Lower lobe of right lung (tissue), 2 donors: ENCODE results near the gene WDR48. TPM values are rescaled to one million over a fixed set of nuclear protein-coding genes. Genes with fewer than 3 reads are reported as not detected.

ENCODE experiments used
- ATAC-seq, 2 donors: fragments of 200-7000 bp; cut with Tn5 transposase; one replicate each; pipeline ENCODE4 v1.9.1; 2020 to 2022; ENCODE audit warnings: mild to moderate bottlenecking in 2 of 2, moderate library complexity in 2 of 2
- DNase-seq: peaks from one replicate; pipeline ENCODE4 v3.0.0-alpha.2; 2020
- H3K27ac ChIP-seq: fragments of 200-600 bp; one replicate; pipeline ENCODE4 v1.8.0; 2022
- H3K27me3 ChIP-seq: fragments of 200-600 bp; one replicate; pipeline ENCODE4 v1.8.0; 2022; ENCODE audit warnings: low read depth
- H3K36me3 ChIP-seq: fragments of 200-600 bp; one replicate; pipeline ENCODE4 v1.8.0; 2022; ENCODE audit warnings: mild to moderate bottlenecking
- H3K4me1 ChIP-seq: fragments of 200-600 bp; one replicate; pipeline ENCODE4 v1.8.0; 2022
- H3K4me3 ChIP-seq: fragments of 200-600 bp; one replicate; pipeline ENCODE4 v1.8.0; 2022; ENCODE audit warnings: mild to moderate bottlenecking
- H3K9me3 ChIP-seq: fragments of 200-600 bp; one replicate; pipeline ENCODE4 v1.8.0; 2022
- intact Hi-C: fragments of 100-400 bp; cut with DNase I; formaldehyde crosslinking; loops from one replicate; pipeline ENCODE4 v1.11.0; 2022
- total RNA-seq: library from RNA; stranded (reverse); fragmentation: NEBNext Ultra II Directional; extraction: Animal tissue kit (Norgen Biotek cat#: 25700); gene quantifications from one replicate; pipeline ENCODE4 v1.2.1, GENCODE V29; 2021
- TF ChIP-seq, protein P1 (sequence below): fragments of 200-600 bp; IDR thresholded peaks from one replicate; pipeline ENCODE4 v1.8.0; 2022; ENCODE audit warnings: antibody characterized with exemption, mild to moderate bottlenecking
- donor health status: DM: no; HTN: yes; CAD: no; lungs with severe emphysema.

The WDR48 gene
- total RNA-seq, 1 donor from 2014 or later, result 44.2 TPM

DNA sequence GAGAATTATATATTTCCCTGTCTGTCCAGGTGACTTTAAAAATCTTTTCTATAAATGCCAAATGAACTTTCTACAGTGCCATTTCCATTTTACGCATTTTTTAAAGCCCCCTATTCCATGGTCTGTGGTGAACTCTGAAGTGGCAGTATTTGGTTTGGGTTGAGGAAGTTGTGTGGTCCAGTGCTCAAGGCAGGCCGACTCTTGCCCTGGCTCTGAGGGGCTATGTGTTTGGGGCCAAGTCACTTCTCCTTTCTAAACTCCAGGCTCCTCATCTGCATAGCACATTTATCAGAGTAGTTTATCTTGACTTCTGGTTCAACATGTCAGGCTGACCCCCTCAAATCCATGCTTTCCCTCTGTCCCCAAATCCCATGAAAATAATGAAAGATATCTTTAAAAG, 69.8 kb downstream of the WDR48 start:
- DNase-seq (no peak), ATAC-seq (no peak)
- TF ChIP-seq, protein P1, sequence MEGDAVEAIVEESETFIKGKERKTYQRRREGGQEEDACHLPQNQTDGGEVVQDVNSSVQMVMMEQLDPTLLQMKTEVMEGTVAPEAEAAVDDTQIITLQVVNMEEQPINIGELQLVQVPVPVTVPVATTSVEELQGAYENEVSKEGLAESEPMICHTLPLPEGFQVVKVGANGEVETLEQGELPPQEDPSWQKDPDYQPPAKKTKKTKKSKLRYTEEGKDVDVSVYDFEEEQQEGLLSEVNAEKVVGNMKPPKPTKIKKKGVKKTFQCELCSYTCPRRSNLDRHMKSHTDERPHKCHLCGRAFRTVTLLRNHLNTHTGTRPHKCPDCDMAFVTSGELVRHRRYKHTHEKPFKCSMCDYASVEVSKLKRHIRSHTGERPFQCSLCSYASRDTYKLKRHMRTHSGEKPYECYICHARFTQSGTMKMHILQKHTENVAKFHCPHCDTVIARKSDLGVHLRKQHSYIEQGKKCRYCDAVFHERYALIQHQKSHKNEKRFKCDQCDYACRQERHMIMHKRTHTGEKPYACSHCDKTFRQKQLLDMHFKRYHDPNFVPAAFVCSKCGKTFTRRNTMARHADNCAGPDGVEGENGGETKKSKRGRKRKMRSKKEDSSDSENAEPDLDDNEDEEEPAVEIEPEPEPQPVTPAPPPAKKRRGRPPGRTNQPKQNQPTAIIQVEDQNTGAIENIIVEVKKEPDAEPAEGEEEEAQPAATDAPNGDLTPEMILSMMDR, result no peak
- no peak overlapping the region for H3K4me3 ChIP-seq
- no peaks in the 10 kb centered on the region for H3K27me3 ChIP-seq
- H3K27ac ChIP-seq, result no peak overlapping the region
- H3K4me1 ChIP-seq, result peaks cover 1% of the 10 kb centered on the region
- H3K9me3 ChIP-seq, result no peaks in the 10 kb centered on the region
- H3K36me3 ChIP-seq, result peaks cover 23% of the 10 kb centered on the region
- intact Hi-C loops, result loop anchor here (10.0 kb wide), 1 partner anchor 173 kb away; no protein-coding TSS in a partner anchor

DNA sequence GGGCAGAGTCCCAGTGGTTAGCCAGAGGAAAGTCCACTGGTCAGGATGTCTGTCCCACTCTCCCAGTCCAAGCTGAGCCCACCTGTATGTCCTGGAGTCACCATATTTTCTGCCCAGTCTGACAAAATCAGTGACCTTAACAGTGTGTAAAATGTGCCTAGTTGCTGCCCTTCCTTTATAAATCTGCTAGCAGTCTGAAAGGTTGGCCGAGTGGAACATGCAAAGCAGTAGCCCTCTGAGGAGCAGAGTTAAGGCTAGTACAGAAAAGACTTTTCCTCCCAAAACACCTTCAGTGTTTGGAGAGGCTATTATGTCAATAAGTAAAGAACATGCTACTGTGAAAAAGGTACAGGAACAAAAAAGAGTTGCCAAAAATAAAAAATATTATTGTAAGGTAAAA, 71.0 kb downstream of the WDR48 start:
- H3K4me3 ChIP-seq, result no peak overlapping the region
- DNase-seq (no peak), ATAC-seq (no peak)
- H3K9me3 ChIP-seq, result no peaks in the 10 kb centered on the region
- H3K27me3 ChIP-seq, result no peaks in the 10 kb centered on the region
- intact Hi-C loops, result loop anchor here (10.0 kb wide), 1 partner anchor 172 kb away; no protein-coding TSS in a partner anchor
- no peak overlapping the region for H3K27ac ChIP-seq
- TF ChIP-seq, protein P1, result no peak
- H3K4me1 ChIP-seq, result peaks cover 7% of the 10 kb centered on the region
- peaks cover 23% of the 10 kb centered on the region for H3K36me3 ChIP-seq

DNA sequence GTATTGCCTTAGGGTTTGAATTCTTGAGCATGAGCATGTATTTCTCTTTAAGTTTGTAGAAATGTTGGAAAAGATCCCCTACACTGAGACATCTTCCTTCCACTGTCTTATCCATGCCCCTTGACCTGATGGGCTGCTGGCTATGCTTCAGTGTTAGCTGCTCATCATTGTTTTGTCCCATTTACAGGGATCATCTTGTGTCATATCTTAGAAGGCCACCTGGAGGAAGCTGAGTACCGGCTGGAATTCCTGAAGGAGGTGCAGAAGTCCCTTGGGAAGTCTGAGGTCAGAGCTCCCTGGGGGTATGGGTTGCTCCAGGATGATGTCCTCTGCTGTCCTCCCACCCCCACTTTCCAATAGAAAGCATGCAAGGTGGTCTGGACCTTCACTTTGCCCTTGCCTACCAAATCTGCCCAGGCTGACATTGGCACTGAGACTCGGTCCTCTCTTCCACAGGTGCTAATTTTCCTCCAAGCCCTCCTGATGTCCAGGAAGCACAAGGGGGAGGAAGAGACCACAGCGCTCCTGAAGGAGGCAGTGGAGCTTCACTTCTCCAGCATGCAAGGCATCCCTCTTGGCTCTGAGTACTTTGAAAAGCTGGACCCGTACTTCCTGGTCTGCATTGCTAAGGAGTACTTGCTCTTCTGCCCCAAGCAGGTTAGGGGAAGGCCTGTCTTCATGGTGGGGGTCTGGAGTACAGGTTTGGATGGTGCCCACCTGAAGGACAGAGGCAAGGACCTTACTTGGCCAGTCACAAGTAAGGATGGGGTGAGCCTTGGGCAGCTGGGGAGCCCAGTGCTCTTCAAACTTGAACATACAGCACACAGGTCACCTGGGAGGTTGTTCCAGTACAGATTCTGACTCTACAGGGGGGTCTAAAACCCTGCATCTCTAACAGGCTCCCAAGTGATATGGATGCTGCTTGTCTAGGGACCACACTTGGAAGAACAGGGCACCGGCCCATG, 73.3 kb downstream of the WDR48 start:
- H3K36me3 ChIP-seq, result peaks cover 10% of the 10 kb centered on the region
- H3K9me3 ChIP-seq, result no peaks in the 10 kb centered on the region
- DNase-seq, result peak; percentile 49
- TF ChIP-seq, protein P1, result peak; percentile 51
- H3K27me3 ChIP-seq, result no peaks in the 10 kb centered on the region
- ATAC-seq, result peak; percentile 72 to 85
- peak overlapping the region; percentile 55 for H3K27ac ChIP-seq
- intact Hi-C loops, result loop anchor here (10.0 kb wide), 1 partner anchor 170 kb away; no protein-coding TSS in a partner anchor
- H3K4me1 ChIP-seq, result peaks cover 12% of the 10 kb centered on the region
- no peak overlapping the region for H3K4me3 ChIP-seq

DNA sequence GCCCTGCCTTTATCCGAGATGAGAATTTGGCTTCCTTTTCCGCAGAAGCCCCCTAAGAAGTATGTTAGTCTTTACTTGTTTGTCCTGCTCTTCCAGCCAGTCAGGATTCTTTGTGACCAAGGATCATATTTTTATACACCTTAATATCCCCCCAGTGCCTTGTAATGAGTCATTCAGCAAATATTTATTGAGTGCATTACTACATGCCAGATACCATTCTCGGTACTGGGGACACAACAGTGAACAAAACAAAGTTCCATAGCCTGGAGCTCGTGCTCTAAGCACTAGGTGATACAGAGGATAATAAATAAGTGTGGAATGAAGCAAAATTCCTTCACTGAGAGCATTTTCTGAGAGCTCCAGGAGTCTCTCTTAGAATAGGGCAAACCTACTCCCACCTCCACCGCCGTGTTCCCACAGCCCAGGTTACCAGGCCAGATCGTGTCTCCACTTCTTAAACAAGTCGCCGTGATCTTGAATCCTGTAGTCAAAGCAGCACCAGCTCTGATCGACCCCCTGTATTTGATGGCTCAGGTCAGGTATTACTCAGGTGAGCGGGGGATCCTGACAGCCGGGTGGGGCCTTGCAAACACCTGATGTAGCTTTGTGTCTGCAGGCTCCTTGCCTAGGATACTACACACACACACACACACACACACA, 74.2 kb downstream of the WDR48 start:
- Histone ChIP-seq H3K4me3 (no peak overlapping the region), H3K4me1 (peaks cover 12% of the 10 kb centered on the region), H3K27ac (peak overlapping the region; percentile 55), H3K27me3 (no peaks in the 10 kb centered on the region), H3K36me3 (peaks cover 5% of the 10 kb centered on the region), H3K9me3 (no peaks in the 10 kb centered on the region)
- DNase-seq, result no peak
- ATAC-seq, result peak; percentile 73 to 82
- intact Hi-C loops, result loop anchor here (10.0 kb wide), 1 partner anchor 169 kb away; no protein-coding TSS in a partner anchor
- TF ChIP-seq, protein P1, result no peak

DNA sequence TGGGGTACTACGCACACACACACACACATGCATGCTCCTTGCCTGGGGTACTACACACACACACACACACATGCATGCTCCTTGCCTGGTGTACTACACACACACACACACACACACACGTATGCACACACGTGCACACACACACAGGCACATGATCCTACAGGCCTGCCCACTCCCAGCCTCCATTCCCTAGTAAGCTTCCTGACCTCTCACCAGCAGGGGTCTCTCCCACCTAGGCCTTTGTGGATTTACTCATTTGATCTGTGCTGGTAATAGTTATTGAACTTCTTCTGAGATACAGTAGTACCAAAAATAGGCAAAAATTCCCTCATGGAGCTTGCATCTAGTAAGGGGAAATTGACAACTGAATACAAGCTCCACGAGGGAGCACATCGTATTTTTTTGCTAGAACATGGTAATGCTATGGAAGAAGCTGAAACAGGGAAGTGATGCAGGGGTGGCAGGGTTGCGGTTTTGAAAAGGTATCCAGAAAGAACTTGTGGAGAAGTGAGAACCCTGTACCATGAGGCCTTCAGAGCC, 74.8 kb downstream of the WDR48 start:
- intact Hi-C loops, result loop anchor here (10.0 kb wide), 1 partner anchor 168 kb away; no protein-coding TSS in a partner anchor

More for the DNA sequence above, 74.8 kb downstream of the WDR48 start:
- no peaks in the 10 kb centered on the region for H3K27me3 ChIP-seq
- ATAC-seq (peak; percentile 66), DNase-seq (peak; percentile 52)
- no peak overlapping the region for H3K27ac ChIP-seq
- no peaks in the 10 kb centered on the region for H3K9me3 ChIP-seq
- H3K4me1 ChIP-seq, result peaks cover 15% of the 10 kb centered on the region
- no peak overlapping the region for H3K4me3 ChIP-seq
- H3K36me3 ChIP-seq, result no peaks in the 10 kb centered on the region
- TF ChIP-seq, protein P1, result peak; percentile 62
